Pancreas (tissue), 10 donors: ENCODE measurements around the gene AUH. TPM values are rescaled to one million over a fixed set of nuclear protein-coding genes. Genes with fewer than 3 reads are reported as not detected.

Source experiments
- ATAC-seq, 4 donors: fragments of 200-7000 bp; cut with Tn5 transposase; one replicate each; pipeline versions ENCODE4 v1.8.0 to v1.9.1; 2020; ENCODE audit warnings: mild to moderate bottlenecking in 4 of 4, moderate library complexity in 4 of 4
- DNase-seq, 6 donors: peaks; one replicate each; pipeline ENCODE4 v3.0.0-alpha.2; 2020
- FAIRE-seq: peaks from 2 replicates; lab custom pipeline; 2012; peaks lifted over from hg19 to GRCh38; lab: Jason Lieb, UNC
- H3K27ac ChIP-seq, 4 donors: fragments of 200-600 bp; sonication (generic); 1 replicate in 3 of 4; 2 replicates in 1 of 4; pipeline versions ENCODE4 v1.5.0 to v1.8.0; 2020
- H3K27me3 ChIP-seq, 4 donors: fragments of 200-600 bp; one replicate each; pipeline ENCODE4 v1.8.0; 2021
- H3K36me3 ChIP-seq, 3 donors: fragments of 200-600 bp; sonication (generic) in 1 of 3; one replicate each; pipeline versions ENCODE4 v1.5.0 to v1.8.0; 2020 to 2021
- H3K4me1 ChIP-seq, 3 donors: fragments of 200-600 bp; one replicate each; pipeline ENCODE4 v1.8.0; 2021
- H3K4me3 ChIP-seq, 4 donors: fragments of 200-600 bp; sonication (generic) in 2 of 4; one replicate each; pipeline versions ENCODE4 v1.5.0 to v1.8.0; 2020 to 2021
- H3K9me3 ChIP-seq, 4 donors: fragments of 200-600 bp; one replicate each; pipeline ENCODE4 v1.8.0; 2021
- WGBS, 2 donors: extraction: QIAGEN DNeasy Blood & Tissue Kit; methylation state at CpG; one replicate each; pipeline ENCODE4 v1.1.7; 2013; 5-methylcytosine and 5-hydroxymethylcytosine counted together
- intact Hi-C, 3 donors: fragments of 100-400 bp; cut with DNase I; formaldehyde crosslinking; loops; one replicate each; pipeline versions ENCODE4 v1.11.1 to v1.14.2; 2022
- polyA plus RNA-seq, 2 donors: library from polyadenylated mRNA; stranded (reverse); fragments of 200-250 nt; gene quantifications; one replicate each; pipeline ENCODE4 v1.2.3, GENCODE V29; 2013
- total RNA-seq, 6 donors: library from RNA; stranded (reverse); fragmentation: NEBNext Ultra II Directional in 4 of 6; extraction: Animal tissue kit (Norgen Biotek cat#: 25700) in 4 of 6; gene quantifications; one replicate each; pipeline versions ENCODE4 v1.2.1 to v1.2.4, GENCODE V29; 2021 to 2023
- TF ChIP-seq, protein P1 (sequence below), 4 donors: fragments of 200-600 bp; sonication (generic) in 3 of 4; IDR thresholded peaks; one replicate each; pipeline versions ENCODE4 v1.5.0 to v1.8.0; 2021; ENCODE audit warnings: antibody characterized with exemption in 4 of 4
- donor health status: healthy with polysubstance abuse.
- donor health status: DM: no; HTN: no; CAD: no; lungs with moderate emphysema.
- donor health status: DM: no; HTN: no; CAD: no.
- donor health status: control.
- donor health status: control.
- donor health status: Bipolar disorder and iron deficiency.
- donor health status: DM: yes; HTN: yes; CAD: no.
- donor health status: DM: no; HTN: no; CAD: no.
- donor health status: DM: no; HTN: no; CAD: no.
- donor health status: DM: yes; HTN: yes; CAD: no.

The AUH gene
- total and polyA plus RNA-seq, 8 donors, result 11.2 to 19.5 (median 14.7) TPM

DNA sequence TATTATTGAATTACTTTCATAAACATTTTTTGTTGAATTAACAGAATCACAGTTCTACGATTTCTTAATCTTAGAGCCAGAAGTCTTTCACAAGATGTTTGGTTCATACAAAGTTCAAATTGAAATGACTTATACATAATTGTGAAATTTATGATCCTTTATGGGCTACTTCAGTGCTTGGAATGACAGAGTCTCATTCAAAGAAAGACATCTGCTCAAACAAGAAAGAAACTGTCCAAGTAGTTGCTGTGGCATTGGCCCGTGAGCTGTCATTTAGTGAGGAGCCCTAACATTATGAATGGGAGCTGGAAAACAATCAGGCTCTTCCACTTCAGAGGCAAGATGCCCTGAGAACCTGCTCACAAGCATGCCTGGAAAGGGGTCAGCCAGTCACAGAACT lies 63.4 kb downstream of the AUH start:
- Histone ChIP-seq H3K27ac (peak overlapping the region in 1 of 4 donors; percentile 80), H3K9me3 (no peaks in the 10 kb centered on the region)

GRCh38 chr9:91297306-91297705 lies 64.4 kb downstream of the AUH start:
- H3K9me3 ChIP-seq, result no peaks in the 10 kb centered on the region
- intact Hi-C loops, result no loop called here
- H3K4me1 ChIP-seq, result peaks cover 24 to 29% (median 24%) of the 10 kb centered on the region in 3 donors
- no peak overlapping the region for H3K4me3 ChIP-seq
- TF ChIP-seq, protein P1, sequence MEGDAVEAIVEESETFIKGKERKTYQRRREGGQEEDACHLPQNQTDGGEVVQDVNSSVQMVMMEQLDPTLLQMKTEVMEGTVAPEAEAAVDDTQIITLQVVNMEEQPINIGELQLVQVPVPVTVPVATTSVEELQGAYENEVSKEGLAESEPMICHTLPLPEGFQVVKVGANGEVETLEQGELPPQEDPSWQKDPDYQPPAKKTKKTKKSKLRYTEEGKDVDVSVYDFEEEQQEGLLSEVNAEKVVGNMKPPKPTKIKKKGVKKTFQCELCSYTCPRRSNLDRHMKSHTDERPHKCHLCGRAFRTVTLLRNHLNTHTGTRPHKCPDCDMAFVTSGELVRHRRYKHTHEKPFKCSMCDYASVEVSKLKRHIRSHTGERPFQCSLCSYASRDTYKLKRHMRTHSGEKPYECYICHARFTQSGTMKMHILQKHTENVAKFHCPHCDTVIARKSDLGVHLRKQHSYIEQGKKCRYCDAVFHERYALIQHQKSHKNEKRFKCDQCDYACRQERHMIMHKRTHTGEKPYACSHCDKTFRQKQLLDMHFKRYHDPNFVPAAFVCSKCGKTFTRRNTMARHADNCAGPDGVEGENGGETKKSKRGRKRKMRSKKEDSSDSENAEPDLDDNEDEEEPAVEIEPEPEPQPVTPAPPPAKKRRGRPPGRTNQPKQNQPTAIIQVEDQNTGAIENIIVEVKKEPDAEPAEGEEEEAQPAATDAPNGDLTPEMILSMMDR (IDR thresholded peaks at IDR 0.05), result no peak
- H3K27ac ChIP-seq, result no peak overlapping the region
- FAIRE-seq, result no peak
- no peak for ATAC-seq
- WGBS, 2 donors, result 96 to 98% methylated on average over 1 of the region's 1 CpG
- no peak for DNase-seq
- H3K27me3 ChIP-seq, result no peaks in the 10 kb centered on the region
- peaks cover 0 to 18% (median 0%) of the 10 kb centered on the region in 3 donors for H3K36me3 ChIP-seq

More for the DNA sequence above, 63.4 kb downstream of the AUH start:
- intact Hi-C loops, result no loop called here
- WGBS, 2 donors, result 71 to 76% methylated on average over 2 of the region's 2 CpGs
- peaks cover 0 to 18% (median 0%) of the 10 kb centered on the region in 3 donors for H3K36me3 ChIP-seq
- TF ChIP-seq, protein P1 (IDR thresholded peaks at IDR 0.05), result no peak
- ATAC-seq (no peak), DNase-seq (no peak), FAIRE-seq (no peak)
- H3K4me3 ChIP-seq, result no peak overlapping the region
- no peaks in the 10 kb centered on the region for H3K27me3 ChIP-seq
- H3K4me1 ChIP-seq, result peaks cover 28 to 39% (median 32%) of the 10 kb centered on the region in 3 donors

- Histone ChIP-seq H3K36me3 (peaks cover 0 to 18% (median 0%) of the 10 kb centered on the region in 3 donors), H3K9me3 (no peaks in the 10 kb centered on the region), H3K4me3 (no peak overlapping the region), H3K4me1 (peaks cover 15 to 23% (median 22%) of the 10 kb centered on the region in 3 donors), H3K27ac (no peak overlapping the region), H3K27me3 (no peaks in the 10 kb centered on the region)
- DNase-seq (no peak), FAIRE-seq (no peak), ATAC-seq (no peak)
- intact Hi-C loops, result no loop called here
- TF ChIP-seq, protein P1 (IDR thresholded peaks at IDR 0.05), result no peak
These were observed 65.4 kb downstream of the AUH start for GRCh38 chr9:91296354-91296753.

DNA sequence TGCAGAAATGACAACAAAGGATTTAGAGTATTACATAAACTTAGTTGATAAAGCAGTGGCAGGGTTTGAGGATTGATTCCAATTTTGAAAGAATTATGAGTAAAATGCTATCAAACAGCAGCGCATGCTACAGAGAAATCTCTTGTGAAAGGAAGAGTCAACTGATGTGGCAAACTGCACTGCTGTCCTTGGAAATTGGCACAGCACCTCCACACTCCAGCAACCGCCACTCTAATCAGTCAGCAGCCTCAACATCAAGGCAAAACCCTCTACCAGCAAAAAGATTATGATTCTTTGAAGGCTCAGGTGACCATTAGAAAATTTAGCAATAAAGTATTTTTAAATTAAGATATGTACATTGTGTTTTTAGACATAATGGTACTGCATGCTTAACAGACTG lies 66.4 kb downstream of the AUH start:
- DNase-seq (no peak), ATAC-seq (no peak), FAIRE-seq (no peak)
- Histone ChIP-seq H3K4me1 (peaks cover 8 to 17% (median 12%) of the 10 kb centered on the region in 3 donors), H3K27me3 (no peaks in the 10 kb centered on the region), H3K27ac (no peak overlapping the region), H3K36me3 (peaks cover 0 to 18% (median 0%) of the 10 kb centered on the region in 3 donors), H3K4me3 (no peak overlapping the region), H3K9me3 (no peaks in the 10 kb centered on the region)
- TF ChIP-seq, protein P1 (IDR thresholded peaks at IDR 0.05), result no peak
- intact Hi-C loops, result no loop called here
- 90 to 94% methylated on average over 2 of the region's 2 CpGs for WGBS, 2 donors

GRCh38 chr9:91291866-91292265 lies 69.9 kb downstream of the AUH start:
- TF ChIP-seq, protein P1 (IDR thresholded peaks at IDR 0.05), result no peak
- ATAC-seq (no peak), DNase-seq (no peak), FAIRE-seq (no peak)
- Histone ChIP-seq H3K36me3 (peaks cover 0 to 18% (median 0%) of the 10 kb centered on the region in 3 donors), H3K27me3 (no peaks in the 10 kb centered on the region), H3K4me3 (no peak overlapping the region), H3K4me1 (peaks cover 0 to under 1% (median 0%) of the 10 kb centered on the region in 3 donors), H3K27ac (no peak overlapping the region), H3K9me3 (no peaks in the 10 kb centered on the region)
- intact Hi-C loops, result no loop called here
- WGBS, 2 donors, result 92 to 94% methylated on average over 4 of the region's 4 CpGs
